ENCODE measurements around the gene C1QTNF6.

DNA sequence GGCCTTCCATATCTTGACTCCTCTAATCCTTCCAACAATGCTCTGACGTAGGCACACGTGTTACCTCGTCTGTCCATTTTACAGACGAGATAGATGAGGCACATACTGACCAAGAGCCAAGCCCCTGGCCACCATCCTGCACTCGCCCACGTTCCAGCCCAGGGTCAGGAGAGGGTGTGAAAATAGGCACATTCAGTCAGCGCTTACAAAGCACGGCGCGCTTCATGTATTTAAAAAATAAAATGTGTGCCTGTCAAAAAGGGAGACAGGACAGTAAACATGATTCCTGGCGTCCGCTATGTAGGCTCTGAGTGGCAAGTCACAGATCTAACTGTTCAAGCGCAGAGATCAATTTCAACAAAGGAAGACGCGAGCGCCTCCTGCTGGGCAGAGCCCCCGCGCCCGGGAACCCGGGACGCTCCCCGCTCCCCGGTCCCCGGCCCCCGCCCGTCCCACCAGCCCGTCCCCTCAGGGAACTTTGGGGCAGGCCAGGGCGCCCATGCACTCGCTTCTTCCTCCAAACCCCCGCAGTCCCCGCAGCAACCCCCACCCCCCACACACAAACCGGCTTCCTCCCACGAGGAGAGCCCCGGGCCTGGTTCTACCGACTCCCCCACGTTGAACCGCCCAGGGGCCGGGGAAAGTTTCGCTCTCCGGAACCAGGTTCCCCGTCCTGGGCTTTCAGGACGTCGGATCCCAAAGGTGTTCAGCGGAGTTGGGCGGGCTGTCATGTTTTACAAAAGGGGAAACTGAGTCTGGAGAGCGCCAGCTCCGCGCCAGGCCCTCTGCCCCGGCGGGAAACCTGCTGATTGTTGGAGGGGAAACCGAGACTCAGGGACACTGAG is 10.4 kb upstream of the C1QTNF6 start:
- TF ChIP-seq, protein P1, sequence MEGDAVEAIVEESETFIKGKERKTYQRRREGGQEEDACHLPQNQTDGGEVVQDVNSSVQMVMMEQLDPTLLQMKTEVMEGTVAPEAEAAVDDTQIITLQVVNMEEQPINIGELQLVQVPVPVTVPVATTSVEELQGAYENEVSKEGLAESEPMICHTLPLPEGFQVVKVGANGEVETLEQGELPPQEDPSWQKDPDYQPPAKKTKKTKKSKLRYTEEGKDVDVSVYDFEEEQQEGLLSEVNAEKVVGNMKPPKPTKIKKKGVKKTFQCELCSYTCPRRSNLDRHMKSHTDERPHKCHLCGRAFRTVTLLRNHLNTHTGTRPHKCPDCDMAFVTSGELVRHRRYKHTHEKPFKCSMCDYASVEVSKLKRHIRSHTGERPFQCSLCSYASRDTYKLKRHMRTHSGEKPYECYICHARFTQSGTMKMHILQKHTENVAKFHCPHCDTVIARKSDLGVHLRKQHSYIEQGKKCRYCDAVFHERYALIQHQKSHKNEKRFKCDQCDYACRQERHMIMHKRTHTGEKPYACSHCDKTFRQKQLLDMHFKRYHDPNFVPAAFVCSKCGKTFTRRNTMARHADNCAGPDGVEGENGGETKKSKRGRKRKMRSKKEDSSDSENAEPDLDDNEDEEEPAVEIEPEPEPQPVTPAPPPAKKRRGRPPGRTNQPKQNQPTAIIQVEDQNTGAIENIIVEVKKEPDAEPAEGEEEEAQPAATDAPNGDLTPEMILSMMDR (optimal IDR thresholded peaks at IDR 0.05 in 1 of 3, IDR thresholded peaks at IDR 0.05 in 1 of 3, conservative IDR thresholded peaks at IDR 0.05 in 1 of 3; ENCODE audit: extremely low read depth in 1 of 3, insufficient read depth in 2 of 3, low read length in 3 of 3): peak; percentile 50 to 87 (median 79)
- TF ChIP-seq EZH2 (IDR thresholded peaks at IDR 0.05; ENCODE audit: low read length): no peak

Measured in keratinocyte (primary cell).